Stimulated activated CD4-positive, alpha-beta T cell treated with anti-CD3 and anti-CD28 coated beads, Interleukin-12 subunit alpha, Interleukin-12 subunit beta, amount 100 ng/mL, for 48 hours (primary cell): ENCODE measurements around the gene MCTP2.
"Not testable (repeated sequence)": the region's sequence is repeated elsewhere in the genome, so short reads cannot be mapped to it uniquely, and the experiment has no call there.

Source experiments
- DNase-seq, 3 donors: peaks; one replicate each; pipeline ENCODE4 v3.0.0-alpha.2; 2020; ENCODE audit warnings: low read depth in 2 of 3, low spot score in 1 of 3

MCTP2 gene

DNA sequence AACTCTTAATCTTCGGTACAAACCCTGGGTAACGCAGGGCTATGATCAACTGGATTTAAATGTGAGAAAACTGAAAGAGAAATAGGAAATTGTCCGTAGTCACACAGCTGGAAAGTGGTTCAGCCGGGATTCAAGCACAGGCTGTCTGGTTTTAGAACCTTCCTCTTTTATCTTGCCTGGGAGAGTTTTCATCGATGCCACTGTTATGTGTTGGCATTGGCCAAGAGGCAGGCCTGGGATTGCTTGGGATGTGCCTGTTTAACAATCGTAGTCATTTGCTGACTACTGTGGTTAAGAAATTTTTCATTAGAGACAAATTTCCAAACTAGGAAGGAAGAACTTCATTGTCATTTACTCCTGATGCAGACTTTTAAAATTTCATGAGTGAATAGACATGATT lies 4.3 kb downstream of the MCTP2 start:
- no peak for DNase-seq

DNA sequence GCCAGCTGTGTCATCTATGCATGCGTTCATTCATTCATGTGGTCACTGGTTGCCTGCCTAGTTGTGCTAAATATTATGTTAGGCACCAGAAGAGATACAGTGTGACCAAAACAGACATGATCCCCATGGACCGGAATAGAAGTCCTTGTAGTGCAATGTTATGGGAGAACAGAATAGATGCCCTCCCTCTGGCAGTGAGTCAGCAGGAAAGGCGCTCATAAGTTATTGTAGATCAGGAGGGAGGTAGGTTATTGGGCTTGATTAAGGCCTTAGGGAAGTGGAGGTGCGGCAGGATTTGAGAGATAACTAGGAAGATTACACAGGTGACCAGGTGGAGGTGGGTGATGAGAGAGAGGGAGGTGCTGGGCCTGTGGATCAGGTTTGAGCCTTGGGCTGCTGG lies 5.2 kb downstream of the MCTP2 start:
- no peak for DNase-seq

DNA sequence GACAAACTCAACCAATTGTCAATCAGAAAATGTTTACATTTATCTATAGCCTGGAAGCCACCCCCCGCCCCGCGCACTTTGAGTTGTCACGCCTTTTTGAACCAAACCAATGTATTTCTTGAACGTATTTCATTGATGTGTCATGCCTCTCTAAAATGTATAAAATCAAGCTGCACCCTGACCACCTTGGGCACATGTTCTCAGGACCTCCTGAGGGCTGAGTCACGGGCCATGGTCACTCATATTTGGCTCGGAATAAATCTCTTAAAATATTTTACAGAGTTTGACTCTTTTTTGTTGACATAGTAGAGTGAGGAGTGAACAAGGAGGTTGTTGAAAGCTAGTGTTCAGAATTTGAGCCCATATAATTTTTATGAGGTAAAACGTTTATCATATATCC lies 6.5 kb downstream of the MCTP2 start:
- DNase-seq: no peak

DNA sequence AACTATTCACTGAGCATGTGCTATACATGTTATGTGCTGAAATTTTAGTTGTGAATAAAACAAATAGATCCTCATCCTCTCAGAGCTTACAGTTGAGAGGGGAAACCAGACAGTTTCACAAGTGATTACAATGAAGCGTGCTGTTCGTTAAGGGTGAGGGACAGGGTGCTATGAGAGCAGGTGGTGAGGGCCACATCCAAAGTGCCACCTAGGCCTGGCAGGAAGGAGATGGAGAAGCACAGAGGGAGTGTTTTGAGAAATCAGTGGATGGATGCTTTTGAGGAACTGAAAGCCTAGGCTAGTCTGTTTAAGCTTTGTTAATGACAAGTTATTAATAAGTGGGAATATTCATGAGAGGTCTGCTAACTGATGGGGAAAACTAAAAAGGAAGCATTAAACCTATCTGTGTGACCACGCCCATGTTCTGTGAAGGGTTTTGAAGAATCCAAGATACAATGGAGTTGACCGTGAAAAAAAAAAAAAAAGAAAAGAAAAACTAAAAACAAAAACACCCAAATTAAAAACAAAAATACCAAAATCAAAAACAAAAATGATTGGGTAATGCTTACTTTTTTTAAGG lies 7.3 kb downstream of the MCTP2 start:
- no peak for DNase-seq

DNA sequence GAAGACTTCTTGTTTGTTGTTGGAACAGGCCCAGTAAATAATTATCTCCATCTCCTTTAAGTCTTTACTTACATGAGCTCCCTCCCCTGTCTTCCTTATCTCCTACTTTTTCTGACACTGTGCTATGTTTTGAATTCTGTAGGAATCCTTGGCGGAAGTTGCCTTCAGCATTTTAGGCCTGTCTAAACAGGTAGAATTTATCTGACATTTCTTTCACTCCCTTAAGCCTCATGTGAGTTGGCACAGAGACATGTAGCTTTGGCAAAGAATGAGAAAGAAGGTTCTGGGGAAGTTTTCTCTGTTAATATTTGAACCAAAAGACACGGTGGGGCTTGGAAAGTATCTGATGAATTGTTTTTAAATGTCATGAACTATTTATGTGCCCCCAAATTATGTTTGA lies 8.1 kb downstream of the MCTP2 start:
- DNase-seq: no peak

DNA sequence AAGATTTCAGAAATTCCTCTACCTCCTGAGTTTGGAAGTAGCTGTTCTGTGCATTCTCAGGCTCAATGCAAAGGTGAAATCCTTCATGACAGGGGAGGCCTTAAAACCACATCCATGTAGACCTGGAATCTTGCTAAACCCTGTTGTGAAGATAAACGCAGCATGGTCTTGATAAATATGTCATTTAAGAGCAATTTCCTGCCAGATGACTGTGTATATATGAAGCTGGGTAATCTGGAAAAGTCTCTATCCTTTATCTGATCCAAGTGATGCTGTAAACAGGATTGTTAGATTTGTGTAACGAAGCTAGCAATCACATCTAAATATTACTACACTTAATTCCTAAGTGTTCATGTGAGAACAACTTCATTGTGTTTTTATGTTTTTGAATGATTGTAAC lies 9.1 kb downstream of the MCTP2 start:
- DNase-seq: no peak

DNA sequence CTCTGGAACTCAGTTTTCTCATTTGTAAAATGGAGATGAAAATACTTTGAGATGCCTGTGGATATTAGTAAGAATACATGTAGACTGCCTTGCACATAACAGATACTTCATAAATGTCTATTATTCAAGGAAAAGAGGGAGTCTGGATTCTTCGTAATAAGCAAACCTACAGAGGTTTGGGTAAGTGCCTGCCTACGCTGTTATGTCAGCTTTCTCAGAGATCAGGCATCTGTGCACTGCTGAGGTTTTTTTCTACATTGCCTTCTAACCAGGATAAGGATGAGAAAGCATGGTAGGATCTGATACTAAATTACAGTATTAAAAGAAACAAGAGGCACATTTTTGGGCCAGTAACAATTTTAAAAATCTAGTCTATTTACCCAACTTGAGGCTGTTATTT lies 10.9 kb downstream of the MCTP2 start:
- no peak for DNase-seq

DNA sequence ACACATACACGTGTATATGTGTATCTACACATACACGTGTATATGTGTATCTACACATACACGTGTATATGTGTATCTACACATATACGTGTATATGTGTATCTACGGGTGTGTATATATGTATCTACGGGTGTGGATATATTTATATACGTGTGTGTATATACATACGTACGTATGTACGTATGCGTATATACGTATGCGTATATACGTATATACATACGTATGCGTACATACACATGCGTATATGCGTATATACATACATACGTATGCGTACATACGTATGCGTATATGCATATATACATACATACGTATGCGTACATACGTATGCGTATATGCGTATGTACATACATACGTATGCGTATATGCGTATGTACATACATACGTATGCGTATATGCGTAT lies 11.6 kb downstream of the MCTP2 start:
- not testable (repeated sequence) for DNase-seq

DNA sequence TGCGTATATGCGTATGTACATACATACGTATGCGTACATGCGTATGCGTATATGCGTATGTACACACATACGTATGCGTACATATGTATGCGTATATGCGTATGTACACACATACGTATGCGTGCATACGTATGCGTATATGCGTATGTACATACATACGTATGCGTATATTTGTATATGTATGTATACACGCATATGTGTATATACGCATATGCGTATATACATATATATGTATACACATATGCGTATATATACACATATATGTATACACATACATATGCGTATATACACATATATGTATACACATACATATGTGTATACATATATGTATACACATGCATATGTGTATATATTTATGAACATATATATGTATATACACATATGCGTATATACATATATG lies 12.1 kb downstream of the MCTP2 start:
- DNase-seq: no peak

DNA sequence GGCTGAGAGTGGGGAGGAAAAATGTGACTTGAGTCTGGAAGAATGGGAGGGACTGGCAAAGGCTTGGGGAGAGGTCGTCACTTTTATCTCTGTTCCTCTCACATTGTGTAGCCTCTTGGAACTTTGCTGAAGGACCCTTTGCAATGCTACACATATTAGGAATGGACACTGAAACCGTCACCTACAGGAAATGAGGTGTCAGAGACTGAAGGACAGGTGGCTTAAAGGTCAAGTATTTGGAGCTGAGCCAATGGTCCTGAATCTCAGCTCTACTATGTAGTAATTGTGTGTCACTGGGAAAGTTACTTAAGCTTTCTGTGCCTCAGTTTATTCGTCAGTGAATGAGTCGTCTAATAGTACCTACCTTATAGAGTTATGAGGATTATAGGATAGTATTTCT lies 14.7 kb downstream of the MCTP2 start:
- no peak for DNase-seq

DNA sequence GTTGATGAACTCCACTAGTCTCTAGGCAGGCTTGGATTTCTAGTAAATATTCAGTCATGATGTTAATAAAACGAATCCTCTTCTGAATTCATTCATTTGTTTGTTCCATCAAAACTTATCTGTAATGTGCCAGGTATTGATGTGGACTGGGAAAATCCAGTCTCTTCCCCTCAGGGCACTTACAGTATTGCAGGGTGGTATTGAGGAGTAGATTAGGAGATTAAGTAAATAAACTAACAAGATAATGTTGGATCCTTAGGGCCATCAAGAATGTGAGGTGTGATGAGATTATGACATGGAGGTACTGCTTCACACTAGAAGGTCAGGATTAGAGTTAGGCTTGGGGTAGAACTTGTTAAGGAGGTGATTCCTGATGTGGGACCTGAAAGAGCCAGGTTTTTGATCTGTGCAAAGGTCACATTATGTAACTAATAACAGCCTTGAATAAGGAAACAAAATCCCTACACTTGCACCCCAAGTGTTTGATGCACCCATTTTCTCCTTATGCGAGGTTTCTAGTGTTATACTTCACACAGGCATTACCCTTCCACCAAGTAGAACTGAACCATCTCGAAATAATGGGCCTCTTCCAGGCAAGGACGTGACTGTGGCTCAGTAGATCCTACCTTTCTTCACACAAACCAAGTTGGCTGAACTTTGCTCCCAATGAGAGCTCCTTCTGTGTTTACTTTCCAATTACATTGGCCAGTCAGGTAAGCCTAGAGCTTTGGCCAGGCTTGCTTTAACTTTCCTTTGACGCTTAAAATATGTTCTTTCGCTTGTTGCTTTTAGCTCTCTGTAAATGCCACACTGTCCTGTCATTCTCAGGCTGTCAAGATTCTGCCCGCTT lies 16.7 kb downstream of the MCTP2 start:
- DNase-seq: no peak

DNA sequence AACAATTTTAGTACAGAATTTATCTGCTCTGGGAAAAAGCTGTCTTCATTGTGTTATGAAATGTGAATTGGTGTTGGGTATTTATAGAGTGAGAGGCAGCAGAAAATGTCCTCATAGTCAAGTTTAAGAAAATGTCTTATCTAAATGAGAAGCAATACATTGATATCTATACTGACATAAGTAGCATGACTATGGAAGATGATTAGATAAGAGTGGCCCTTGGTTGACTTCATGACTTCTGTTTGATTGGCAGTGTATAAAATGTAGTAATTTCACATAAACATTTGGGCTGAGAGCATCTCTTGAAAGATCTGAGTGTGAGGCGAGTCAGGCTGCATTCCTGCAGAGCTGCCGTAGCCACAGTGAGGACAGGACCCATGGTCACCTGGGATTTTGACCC lies 19.4 kb downstream of the MCTP2 start:
- DNase-seq: no peak

DNA sequence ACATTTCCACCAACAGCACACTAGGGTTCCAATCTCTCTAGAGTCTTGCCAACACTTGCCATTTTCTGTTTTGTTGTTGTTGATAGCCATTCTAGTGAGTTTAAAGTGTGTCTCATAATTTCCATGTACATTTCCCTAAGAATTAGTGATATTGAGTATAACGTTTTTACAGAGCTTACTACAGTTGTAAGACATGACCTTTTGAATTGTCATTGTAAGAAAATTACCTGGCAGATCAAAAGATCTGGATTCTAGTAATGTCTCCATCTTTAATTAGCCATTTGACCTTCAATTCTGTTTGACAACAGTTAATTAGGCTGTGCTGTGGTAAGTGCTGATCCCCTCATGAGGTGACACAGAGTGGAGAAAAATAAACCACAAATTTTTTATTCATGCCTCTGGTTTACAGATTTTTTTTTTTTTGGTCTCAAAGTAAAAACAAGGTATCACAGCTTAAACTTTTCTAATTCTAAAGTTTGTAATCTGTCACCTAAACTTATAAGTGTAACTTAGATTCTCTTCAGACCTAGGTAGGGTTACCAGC lies 20.9 kb downstream of the MCTP2 start:
- DNase-seq: no peak

DNA sequence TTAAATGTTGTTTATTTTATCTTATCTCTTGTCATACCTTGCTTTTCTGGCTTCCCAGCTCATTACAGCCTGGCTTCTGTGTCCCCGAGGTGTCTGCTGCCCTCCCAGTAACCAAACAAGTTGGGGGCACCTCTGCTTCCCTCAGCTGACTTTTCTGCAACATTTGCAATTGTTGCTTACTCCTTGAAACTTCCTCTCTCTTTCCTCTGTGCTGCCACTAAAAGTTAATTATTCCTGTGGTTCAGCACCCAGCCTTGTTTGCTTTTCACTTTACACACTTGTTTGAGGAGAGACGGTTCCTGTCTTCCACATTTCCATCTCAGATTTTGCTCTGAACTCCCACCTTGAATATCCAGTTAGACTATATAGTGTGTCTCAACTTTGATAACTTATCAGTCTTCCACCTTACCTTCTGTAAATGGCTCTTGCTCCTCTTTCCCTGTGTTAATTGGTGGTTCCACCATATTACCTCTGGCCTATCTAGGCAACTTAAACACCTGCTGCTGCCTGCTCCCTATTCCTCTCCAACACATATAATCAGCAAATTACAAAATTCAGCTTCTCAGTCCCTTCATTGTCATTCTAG lies 21.6 kb downstream of the MCTP2 start:
- DNase-seq: no peak

DNA sequence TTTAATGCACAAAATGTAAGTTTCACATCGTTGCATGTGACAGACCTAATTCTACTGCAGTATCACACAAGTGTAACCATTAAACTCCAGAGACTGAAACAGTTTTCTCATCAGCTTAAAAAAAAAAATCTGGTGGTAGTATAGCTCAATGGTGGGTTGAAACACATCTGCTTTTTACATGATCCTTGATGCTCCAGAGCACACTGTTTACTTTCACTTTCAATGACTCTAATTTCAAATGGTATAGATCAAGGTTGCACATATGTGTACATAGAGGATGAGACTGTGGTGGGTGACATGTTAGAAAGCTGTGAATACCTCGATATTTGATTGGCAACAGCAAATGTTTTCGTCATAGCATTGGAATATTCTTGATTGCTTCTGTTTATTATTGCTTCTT lies 22.4 kb downstream of the MCTP2 start:
- DNase-seq: no peak

DNA sequence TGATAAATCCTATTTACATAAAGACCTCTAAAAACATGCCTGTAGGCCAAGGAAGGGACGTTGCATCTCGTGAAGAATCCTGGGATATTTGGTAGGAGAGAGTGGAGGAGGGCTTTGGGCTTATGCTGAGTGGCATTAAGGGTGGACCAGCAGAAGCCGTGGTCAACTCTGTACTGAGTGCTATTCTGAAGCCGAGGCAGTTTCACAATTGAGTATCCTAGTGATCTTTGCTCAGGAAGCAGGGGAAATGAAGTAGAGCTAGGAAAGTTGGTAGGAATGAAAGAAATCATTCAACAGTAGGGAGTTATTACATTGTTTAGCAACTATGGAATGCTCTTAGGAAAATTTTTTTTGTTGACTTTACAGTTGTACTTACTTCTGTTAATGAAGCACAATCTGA lies 24.2 kb downstream of the MCTP2 start:
- no peak for DNase-seq

DNA sequence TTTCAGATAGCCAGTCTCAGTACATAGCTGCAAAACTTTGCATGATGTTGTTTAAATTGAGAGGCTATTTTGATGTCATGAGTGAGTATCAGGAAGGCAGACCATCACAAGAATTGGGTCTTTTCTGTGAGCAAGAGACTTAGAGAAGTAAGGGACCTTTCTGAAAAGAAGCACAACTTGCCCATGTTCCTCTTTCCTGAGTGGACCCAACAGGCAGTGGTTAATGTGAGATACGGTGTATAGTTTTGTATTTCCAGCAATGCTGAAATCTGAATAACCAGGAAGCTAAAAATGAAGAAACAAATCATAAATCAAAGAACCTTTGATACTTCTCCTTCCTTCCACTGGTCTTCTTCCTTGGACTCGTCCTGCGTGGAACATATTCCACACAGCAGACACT lies 25.1 kb downstream of the MCTP2 start:
- no peak for DNase-seq

DNA sequence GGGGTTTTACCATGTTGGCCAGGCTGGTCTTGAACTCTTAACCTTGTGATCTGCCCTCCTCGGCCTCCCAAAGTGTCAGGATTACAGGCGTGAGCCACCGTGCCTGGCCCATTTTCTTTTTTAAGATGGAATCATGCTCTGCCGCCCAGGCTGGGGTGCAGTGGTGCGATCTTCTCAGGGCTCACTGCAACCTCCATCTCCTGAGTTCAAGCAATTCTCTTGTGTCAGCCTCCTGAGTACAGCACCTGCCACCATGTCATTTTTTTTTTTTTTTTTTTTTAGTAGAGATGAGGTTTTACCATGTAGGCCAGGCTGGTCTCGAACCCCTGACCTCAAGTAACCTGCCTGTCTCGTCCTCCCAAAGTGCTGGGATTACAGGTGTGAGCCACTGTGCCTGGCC lies 26.4 kb downstream of the MCTP2 start:
- DNase-seq: not testable (repeated sequence)

DNA sequence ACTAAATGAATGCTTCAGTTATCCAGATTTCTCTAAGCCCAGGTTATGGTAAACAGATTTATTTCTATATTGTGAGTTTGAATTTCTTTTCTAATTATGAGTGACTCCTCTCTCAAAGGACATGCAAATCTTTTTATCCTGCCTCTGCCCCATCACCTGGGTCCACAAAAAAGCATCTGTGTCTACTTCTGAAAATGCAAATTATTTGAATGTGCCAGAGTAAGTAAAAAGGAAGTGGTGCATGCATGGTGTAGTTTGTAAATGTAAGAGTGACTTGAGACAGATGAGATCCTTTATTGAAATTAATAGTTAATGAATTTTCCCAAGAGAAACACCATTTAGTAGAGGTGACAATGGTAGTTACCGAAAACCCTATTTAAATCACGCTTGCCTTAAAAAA lies 26.9 kb downstream of the MCTP2 start:
- DNase-seq: no peak

DNA sequence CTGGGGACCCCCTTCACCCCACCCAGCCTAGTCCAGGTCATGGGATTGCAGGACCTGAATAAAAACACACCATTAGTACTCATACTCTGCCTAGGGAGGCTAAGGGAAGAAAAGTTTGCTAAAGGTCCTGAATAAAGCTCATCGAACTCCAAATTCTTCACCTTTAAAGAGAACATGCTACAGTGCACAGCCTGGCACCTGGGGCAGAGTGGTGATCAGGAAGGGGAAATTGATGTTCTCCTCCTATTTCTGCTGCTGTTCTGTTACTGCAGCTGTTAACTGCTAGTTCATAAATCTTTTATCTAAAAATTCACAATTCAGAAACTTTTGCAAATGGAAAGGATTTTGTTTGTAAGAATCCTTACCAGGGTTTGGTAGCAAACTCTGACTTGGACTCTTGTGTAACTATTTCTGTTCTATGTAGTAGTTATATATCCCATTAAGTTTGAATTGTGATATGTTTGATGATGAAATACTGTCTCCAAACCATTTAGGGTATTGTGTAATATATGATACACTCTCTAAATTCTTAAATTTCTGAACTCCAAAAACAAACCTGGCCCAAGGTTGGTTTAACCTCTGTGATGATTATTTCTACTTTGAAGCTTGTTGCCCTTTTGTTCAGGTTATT lies 27.9 kb downstream of the MCTP2 start:
- DNase-seq: no peak

DNA sequence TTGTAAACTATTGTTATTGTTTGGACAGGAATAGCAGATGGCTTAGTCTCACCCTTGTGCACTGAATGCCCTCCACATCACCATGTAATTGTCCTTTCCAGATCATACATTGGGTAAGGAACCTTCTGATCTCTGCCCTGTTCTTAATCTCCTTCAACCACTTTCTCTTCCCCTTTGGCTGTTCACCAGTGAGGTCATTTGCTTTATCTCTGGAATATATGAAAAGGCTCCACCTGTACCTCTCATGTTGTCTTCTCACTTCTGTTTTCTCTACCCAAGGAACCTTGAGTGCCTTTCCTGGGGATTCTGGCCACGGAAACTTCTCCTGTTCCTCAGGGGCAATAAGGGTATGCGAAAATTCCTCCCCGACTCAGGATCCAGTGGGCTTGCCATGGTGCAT lies 28.5 kb downstream of the MCTP2 start:
- no peak for DNase-seq

DNA sequence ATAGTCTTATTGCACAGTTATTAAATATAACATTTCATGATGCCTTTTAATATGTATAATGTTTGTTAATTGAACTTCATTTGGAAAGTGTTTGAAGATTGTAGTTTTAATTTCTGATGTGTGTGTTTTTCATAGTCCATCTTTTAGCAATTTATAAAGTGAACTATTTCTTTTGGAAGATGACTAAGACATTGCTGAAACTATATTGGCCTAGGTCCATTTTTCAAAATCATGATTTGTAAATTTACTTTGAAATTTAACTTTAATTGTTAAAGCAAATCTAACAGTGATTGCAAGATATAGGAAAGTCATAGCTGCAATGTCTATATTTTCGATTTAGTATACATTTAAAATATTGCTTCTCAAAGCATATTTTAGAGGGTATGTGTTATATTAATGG lies 30.8 kb downstream of the MCTP2 start:
- DNase-seq: no peak
